ENCODE measurements around the gene CRYL1.

DNA sequence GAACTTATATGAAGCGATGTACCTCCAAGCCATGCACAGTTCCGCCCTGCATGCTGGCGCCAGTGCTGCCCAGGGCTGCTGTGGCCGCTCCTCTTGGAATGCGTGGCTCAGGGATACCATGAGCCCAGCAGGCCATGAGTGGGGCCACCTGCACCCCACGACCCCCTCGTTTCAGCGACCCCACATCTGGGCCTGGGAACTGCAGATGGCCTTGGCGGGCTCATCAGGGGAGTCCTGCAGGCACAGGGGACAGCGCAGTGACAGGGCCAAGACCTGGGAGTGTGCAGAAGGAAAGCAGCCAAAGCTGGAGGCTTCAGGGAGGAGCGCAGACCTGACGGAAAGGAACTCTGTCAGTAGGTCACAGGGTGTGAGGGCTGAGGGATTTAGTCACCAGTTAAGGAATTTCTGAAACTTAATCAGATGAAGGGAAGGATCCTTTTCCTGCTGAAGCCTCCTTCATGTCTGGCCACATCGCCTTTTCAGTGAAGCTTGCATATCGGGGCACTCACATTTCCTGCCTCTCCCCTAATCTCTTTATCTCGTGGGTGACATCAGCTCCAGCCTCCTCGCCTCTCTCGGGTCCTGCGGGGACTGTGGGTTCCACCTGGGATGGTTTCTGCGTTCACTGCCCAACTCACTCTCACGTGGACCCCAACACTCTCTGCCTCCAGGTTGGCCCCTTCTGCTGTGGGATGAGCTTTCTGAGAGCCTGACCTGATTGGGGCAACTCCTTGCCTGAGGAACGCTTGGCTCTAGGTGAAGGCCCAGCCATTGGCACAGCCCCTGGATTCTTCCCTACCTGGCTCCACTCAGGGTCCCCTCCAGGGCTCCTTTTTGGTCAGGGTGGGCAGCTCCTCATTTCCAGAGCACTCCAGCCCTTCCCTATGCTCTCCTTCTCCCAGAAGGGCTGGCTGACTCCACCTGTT lies 123.5 kb downstream of the CRYL1 start:
- TF ChIP-seq, protein P1, sequence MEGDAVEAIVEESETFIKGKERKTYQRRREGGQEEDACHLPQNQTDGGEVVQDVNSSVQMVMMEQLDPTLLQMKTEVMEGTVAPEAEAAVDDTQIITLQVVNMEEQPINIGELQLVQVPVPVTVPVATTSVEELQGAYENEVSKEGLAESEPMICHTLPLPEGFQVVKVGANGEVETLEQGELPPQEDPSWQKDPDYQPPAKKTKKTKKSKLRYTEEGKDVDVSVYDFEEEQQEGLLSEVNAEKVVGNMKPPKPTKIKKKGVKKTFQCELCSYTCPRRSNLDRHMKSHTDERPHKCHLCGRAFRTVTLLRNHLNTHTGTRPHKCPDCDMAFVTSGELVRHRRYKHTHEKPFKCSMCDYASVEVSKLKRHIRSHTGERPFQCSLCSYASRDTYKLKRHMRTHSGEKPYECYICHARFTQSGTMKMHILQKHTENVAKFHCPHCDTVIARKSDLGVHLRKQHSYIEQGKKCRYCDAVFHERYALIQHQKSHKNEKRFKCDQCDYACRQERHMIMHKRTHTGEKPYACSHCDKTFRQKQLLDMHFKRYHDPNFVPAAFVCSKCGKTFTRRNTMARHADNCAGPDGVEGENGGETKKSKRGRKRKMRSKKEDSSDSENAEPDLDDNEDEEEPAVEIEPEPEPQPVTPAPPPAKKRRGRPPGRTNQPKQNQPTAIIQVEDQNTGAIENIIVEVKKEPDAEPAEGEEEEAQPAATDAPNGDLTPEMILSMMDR (conservative IDR thresholded peaks at IDR 0.05 in 1 of 2, IDR thresholded peaks at IDR 0.05 in 1 of 2; ENCODE audit: extremely low read depth in 1 of 2, insufficient read depth in 1 of 2, low read depth in 1 of 2, low read length in 2 of 2) = no peak
- no peak for TF ChIP-seq EZH2 (IDR thresholded peaks at IDR 0.05; ENCODE audit: borderline replicate concordance, low read length)
